NCI-H526 (cell line): ENCODE results near the gene FA2H.
"Not testable (repeated sequence)": the region's sequence is repeated elsewhere in the genome, so short reads cannot be mapped to it uniquely, and the experiment has no call there.

ENCODE experiments used
- DNase-seq, 2 experiments: peaks; one replicate each; lab custom pipeline; 2025; lab: John Stamatoyannopoulos, UW

Gene FA2H

GRCh38 chr16:74680681-74681080, 93.9 kb downstream of the FA2H start:
- DNase-seq, result no peak

GRCh38 chr16:74679983-74680382, 94.6 kb downstream of the FA2H start:
- DNase-seq, result no peak

GRCh38 chr16:74677868-74678267, 96.8 kb downstream of the FA2H start:
- DNase-seq, result no peak

GRCh38 chr16:74673876-74674275, 100.7 kb downstream of the FA2H start:
- DNase-seq, result no peak

DNA sequence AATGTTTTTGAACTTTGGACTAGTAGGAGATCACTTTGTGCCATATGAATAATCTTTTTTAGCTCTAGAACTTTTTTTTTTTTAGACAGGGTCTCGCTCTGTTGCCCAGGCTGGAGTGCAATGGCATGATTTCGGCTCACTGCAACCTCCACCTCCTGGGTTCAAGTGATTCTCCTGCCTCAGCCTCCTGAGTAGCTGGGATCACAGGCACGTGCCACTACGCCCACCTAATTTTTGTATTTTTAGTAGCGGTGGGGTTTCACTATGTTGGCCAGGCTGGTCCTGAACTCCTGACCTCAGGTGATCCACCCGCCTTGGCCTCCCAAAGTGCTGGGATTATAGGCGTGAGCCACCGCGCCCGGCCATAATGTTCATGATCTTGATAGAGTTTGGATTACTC, 105.7 kb downstream of the FA2H start:
- not testable (repeated sequence) for DNase-seq

GRCh38 chr16:74667255-74667700, 107.3 kb downstream of the FA2H start:
- peak in 1 of 2 experiments; percentile 38 for DNase-seq

DNA sequence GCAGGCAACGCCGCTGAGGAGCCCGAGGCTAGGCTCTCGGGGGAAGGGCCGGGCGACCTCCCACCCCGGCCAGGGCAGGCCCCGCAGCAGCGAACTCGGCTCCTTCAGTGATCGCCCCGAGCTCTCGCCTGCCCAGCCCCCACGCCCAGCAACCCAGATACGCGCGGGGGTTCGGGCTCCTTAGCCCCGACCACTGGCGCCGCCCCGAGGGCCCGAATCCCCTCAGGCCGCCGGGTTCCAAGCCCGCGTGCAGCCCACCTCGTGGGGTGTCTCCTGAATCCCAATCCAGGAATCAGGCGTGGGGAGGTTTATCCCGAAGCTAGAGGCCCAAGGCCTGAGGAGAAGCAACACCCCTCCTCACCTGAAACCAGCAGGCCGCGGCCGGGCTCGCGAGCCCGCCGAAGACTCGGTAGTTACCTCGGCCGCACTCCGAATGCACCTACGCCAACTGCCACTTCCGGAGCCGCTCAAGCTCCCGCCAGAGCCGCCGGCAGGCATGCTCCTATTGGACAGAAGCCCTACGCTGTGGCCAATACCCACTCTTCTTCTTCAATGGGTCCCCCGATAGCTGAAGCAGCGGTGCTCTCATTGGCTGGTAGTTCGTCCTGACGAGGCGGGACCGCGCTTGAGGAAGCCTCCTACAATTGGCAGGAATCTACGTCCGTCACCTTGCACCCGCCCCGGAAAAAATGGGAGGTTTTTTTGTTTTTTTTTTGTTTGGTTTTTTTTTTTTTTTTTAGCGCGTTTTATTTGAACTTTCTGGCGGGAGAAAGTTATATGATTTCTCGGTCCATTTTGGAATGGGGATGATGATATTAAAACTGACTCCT, 108.0 kb downstream of the FA2H start, which contains the start of gene RFWD3:
Gene RFWD3 (minus strand): TSS at position 453 of the 830 bp plus-strand sequence. CDS start 5,428 bp downstream, outside the sequence.
- peak; percentile 92 to 96 for DNase-seq

DNA sequence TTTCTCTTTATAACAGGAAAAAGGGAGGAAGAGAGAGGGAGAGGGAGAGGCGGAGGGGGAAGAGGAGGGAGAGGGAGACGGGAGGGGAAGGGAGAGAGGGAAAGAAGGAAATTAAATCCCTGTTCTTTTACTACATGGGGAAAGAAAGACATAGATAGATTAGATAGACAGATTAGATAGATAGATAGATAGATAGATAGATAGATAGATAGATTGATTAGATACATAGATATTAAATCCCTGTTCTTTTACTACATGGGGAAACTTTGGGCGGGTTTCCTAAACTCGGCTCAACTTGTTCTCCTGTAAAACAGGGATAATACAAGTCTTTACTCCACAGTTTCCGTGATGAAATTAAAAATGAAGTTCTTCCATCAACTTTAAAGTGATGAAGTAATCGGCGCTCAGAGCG, 108.6 kb downstream of the FA2H start:
- DNase-seq, result no peak
